ENCODE data around the gene TNNT3. TPM values are rescaled to one million over a fixed set of nuclear protein-coding genes. Genes with fewer than 3 reads are reported as not detected.

The TNNT3 gene
- total RNA-seq, 1 experiment from 2014 or later, result 0.88 TPM

DNA sequence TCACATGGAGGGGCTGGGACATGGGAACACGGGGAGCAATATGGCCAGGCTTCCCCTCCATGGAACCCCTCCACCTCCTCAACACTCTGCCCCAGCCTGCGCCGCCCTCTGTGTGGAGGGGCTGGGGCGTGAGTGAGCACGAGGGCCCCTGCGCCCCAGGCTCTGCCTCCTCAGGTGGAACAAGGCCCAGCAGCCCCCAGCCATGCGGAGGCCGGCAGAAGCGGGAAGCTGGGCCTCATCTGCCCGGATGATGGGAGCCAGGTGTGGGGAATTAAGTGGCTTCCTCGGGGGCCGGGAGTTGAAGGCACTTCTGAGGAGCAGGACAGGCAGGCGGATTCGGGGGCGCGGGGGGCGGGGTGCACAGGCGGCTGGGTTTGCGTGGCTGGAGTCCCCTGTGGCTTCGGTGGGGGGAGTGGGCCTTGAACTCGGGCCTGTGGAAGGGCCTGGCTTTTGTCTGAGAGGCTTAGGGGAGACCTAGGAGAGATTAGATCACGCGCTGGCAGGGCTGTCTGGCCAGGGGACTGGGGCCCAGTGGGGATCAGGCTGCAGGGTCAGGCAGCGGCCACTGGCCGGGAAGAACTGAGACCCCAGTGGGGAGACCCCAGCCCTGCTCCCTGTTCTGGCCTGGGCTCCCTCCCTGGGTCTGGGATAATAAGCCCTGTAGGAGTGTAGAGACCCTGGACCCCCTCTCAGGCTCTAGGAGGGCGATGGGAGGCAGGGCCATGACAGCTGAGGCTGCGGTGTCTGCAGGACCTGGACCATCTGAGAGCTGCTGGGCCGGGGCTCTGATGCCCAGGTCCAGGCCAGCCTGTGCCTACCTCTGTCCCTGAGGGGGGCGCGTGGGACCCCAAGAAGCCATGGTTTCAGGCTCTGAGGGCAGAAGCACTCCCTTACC lies 41.1 kb upstream of the TNNT3 start:
- no peaks in the 10 kb centered on the region for H3K27me3 Mint-ChIP-seq (ENCODE audit: insufficient read depth, unreplicated experiment)
- DNase-seq, result peak in 1 of 2 experiments; percentile 30
- no TSS peak for BruUV-seq (replicated peaks)
- Histone ChIP-seq H3K36me3 (ENCODE audit: control insufficient read depth, insufficient read depth, low read length) (no peaks in the 10 kb centered on the region), H3K27me3 (replicated peaks; ENCODE audit: control insufficient read depth, insufficient read depth, low read length) (no peaks in the 10 kb centered on the region), H3K9me3 (no peaks in the 10 kb centered on the region), H3K4me3 (ENCODE audit: low read depth, low read length) (no peak overlapping the region), H3K4me1 (peaks cover 15% of the 10 kb centered on the region)
- no peak overlapping the region for H3K27ac Mint-ChIP-seq (ENCODE audit: unreplicated experiment)
- CTCF ChIA-PET, result interaction anchor here (0.6 to 2.8 kb wide), 2 partner anchors 53 to 567 kb away, joined by 4 to 10 read pairs; no protein-coding TSS in a partner anchor
- no peaks in the 10 kb centered on the region for H3K36me3 Mint-ChIP-seq (ENCODE audit: insufficient read depth, unreplicated experiment)
- H3K4me1 Mint-ChIP-seq (ENCODE audit: low read depth, unreplicated experiment), result no peaks in the 10 kb centered on the region
- H3K9me3 Mint-ChIP-seq (ENCODE audit: unreplicated experiment), result no peaks in the 10 kb centered on the region
- TF ChIP-seq, protein P1, sequence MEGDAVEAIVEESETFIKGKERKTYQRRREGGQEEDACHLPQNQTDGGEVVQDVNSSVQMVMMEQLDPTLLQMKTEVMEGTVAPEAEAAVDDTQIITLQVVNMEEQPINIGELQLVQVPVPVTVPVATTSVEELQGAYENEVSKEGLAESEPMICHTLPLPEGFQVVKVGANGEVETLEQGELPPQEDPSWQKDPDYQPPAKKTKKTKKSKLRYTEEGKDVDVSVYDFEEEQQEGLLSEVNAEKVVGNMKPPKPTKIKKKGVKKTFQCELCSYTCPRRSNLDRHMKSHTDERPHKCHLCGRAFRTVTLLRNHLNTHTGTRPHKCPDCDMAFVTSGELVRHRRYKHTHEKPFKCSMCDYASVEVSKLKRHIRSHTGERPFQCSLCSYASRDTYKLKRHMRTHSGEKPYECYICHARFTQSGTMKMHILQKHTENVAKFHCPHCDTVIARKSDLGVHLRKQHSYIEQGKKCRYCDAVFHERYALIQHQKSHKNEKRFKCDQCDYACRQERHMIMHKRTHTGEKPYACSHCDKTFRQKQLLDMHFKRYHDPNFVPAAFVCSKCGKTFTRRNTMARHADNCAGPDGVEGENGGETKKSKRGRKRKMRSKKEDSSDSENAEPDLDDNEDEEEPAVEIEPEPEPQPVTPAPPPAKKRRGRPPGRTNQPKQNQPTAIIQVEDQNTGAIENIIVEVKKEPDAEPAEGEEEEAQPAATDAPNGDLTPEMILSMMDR (IDR thresholded peaks at IDR 0.05; ENCODE audit: insufficient read depth in 1 of 2, low read depth in 1 of 2, low read length in 1 of 2, severe bottlenecking in 1 of 2, unreplicated experiment in 1 of 2), result no peak
- H3K4me3 Mint-ChIP-seq (ENCODE audit: unreplicated experiment), result no peak overlapping the region
- intact Hi-C loops (cut with micrococcal nuclease; ENCODE audit: unreplicated experiment), result no loop called here
- POLR2A ChIA-PET, result no interaction called here

DNA sequence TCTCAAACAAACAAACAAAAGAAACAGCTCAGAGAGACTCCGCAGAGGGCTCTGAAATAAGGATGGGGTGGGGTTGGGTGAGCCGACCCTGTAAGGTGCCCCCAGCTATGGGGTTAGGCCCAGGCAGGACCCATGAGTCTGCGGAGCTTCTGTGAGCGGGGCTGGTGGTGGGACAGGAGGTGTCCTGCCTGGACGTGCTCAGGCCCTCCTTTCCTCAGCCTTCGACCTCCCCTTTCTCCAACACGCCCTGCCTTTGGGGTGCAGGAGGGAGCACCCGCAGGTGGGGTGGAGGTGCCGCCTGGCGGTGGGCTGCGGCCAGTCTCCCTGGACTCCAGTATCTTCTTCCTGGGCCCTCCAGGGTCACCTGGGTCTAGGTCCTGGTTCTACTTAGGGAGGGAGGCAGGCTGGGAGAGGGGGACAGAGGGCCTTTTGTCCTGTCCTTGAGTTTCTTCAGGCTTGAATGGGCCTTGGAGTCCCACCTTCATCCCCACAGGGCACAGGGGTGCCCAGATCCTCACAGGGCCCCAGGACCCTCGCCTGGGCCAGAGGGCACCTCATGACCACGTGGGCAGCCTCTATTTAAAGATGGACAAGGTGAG lies 40.1 kb upstream of the TNNT3 start:
- H3K27me3 Mint-ChIP-seq (ENCODE audit: insufficient read depth, unreplicated experiment), result no peaks in the 10 kb centered on the region
- no peaks in the 10 kb centered on the region for H3K36me3 ChIP-seq (ENCODE audit: control insufficient read depth, insufficient read depth, low read length)
- no peaks in the 10 kb centered on the region for H3K4me1 Mint-ChIP-seq (ENCODE audit: low read depth, unreplicated experiment)
- no peaks in the 10 kb centered on the region for H3K36me3 Mint-ChIP-seq (ENCODE audit: insufficient read depth, unreplicated experiment)
- H3K4me3 ChIP-seq (ENCODE audit: low read depth, low read length), result no peak overlapping the region
- no peak overlapping the region for H3K27ac Mint-ChIP-seq (ENCODE audit: unreplicated experiment)
- intact Hi-C loops (cut with micrococcal nuclease; ENCODE audit: unreplicated experiment), result no loop called here
- peaks cover 15% of the 10 kb centered on the region for H3K4me1 ChIP-seq
- DNase-seq, result peak in 1 of 2 experiments; percentile 26
- ChIA-PET POLR2A (no interaction called here), CTCF (no interaction called here)
- no peaks in the 10 kb centered on the region for H3K9me3 Mint-ChIP-seq (ENCODE audit: unreplicated experiment)
- no peaks in the 10 kb centered on the region for H3K27me3 ChIP-seq (replicated peaks; ENCODE audit: control insufficient read depth, insufficient read depth, low read length)
- H3K9me3 ChIP-seq, result no peaks in the 10 kb centered on the region
- H3K4me3 Mint-ChIP-seq (ENCODE audit: unreplicated experiment), result no peak overlapping the region
- BruUV-seq (replicated peaks), result no TSS peak
- TF ChIP-seq, protein P1 (IDR thresholded peaks at IDR 0.05; ENCODE audit: insufficient read depth in 1 of 2, low read depth in 1 of 2, low read length in 1 of 2, severe bottlenecking in 1 of 2, unreplicated experiment in 1 of 2), result no peak

DNA sequence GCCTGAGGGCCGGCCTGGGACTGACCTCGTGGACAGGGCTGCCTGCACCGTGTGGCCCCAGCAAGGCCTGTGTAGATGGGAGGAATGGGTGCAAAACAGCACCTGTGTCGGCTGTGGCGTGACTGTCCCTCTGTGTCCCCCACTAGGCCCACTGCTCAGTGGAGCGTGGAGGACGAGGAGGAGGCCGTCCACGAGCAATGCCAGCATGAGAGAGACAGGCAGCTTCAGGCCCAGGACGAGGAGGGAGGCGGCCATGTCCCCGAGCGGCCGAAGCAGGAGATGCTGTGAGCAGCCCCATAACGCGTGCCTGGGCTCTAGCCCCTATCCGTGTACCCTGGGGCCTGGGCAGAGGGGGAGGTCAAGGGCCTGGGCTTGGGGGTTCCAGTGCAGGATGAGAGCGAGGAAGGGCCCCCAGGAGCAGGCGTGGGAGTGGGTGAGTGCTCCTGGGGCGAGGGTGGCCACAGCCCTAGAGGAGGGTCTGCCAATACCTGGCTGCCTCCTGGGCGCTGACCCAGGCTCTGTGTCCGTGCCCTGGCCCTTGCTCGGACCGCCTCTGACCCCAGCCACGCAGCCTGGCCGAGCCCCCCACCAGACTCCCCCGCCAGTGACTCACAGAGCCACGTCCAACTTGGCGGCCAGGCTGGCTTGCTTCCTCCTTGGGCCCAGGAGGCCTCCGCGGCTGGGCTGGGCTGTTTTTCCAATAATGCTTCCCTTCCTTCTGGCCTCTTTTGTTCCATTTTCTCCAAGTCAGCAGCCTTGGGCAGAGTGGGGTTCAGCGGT lies 39.4 kb upstream of the TNNT3 start:
- Mint-ChIP-seq H3K4me1 (ENCODE audit: low read depth, unreplicated experiment) (no peaks in the 10 kb centered on the region), H3K9me3 (ENCODE audit: unreplicated experiment) (no peaks in the 10 kb centered on the region), H3K36me3 (ENCODE audit: insufficient read depth, unreplicated experiment) (no peaks in the 10 kb centered on the region), H3K27ac (ENCODE audit: unreplicated experiment) (no peak overlapping the region), H3K27me3 (ENCODE audit: insufficient read depth, unreplicated experiment) (no peaks in the 10 kb centered on the region), H3K4me3 (ENCODE audit: unreplicated experiment) (no peak overlapping the region)
- Histone ChIP-seq H3K27me3 (replicated peaks; ENCODE audit: control insufficient read depth, insufficient read depth, low read length) (no peaks in the 10 kb centered on the region), H3K4me1 (peaks cover 15% of the 10 kb centered on the region), H3K9me3 (no peaks in the 10 kb centered on the region), H3K36me3 (ENCODE audit: control insufficient read depth, insufficient read depth, low read length) (no peaks in the 10 kb centered on the region), H3K4me3 (ENCODE audit: low read depth, low read length) (no peak overlapping the region)
- ChIA-PET CTCF (interaction anchor here (1.2 kb wide), 1 partner anchor 227 kb away, joined by 3 read pairs; no protein-coding TSS in a partner anchor), POLR2A (no interaction called here)
- intact Hi-C loops (cut with micrococcal nuclease; ENCODE audit: unreplicated experiment), result loop anchor here (5.0 kb wide), 1 partner anchor 53 kb away; no protein-coding TSS in a partner anchor
- TF ChIP-seq, protein P1 (IDR thresholded peaks at IDR 0.05; ENCODE audit: insufficient read depth in 1 of 2, low read depth in 1 of 2, low read length in 1 of 2, severe bottlenecking in 1 of 2, unreplicated experiment in 1 of 2), result no peak
- DNase-seq, result no peak
- BruUV-seq (replicated peaks), result no TSS peak

Data from Caco-2 (cell line).